SH-SY5Y (cell line): ENCODE results near the gene PLAAT2.

Experiments used
- GATA2 ChIP-seq: IDR thresholded peaks from 2 replicates; pipeline ENCODE4 v1.6.1; 2011; ENCODE audit warnings: mild to moderate bottlenecking, low read depth, low read length
- GATA3 ChIP-seq: IDR thresholded peaks from 2 replicates; pipeline ENCODE4 v1.6.1; 2011; ENCODE audit warnings: low read depth, mild to moderate bottlenecking, low read length, moderate library complexity

The PLAAT2 gene

GRCh38 chr11:63563201-63564055 is at the start of gene PLAAT2:
Gene PLAAT2 (minus strand): TSS chr11:63563379. CDS start chr11:63563324, 55 bp downstream.
- no peak for TF ChIP-seq GATA2
- no peak for TF ChIP-seq GATA3

GRCh38 chr11:63612181-63612580 is 49.0 kb upstream of the PLAAT2 start:
- no peak for TF ChIP-seq GATA3
- TF ChIP-seq GATA2: no peak

GRCh38 chr11:63611395-63611747 is 48.2 kb upstream of the PLAAT2 start:
- TF ChIP-seq GATA3 (no peak), GATA2 (no peak)

- TF ChIP-seq GATA2: no peak
- no peak for TF ChIP-seq GATA3
These were observed 47.6 kb upstream of the PLAAT2 start for GRCh38 chr11:63610604-63611394.

GRCh38 chr11:63609971-63610580 is 46.9 kb upstream of the PLAAT2 start:
- no peak for TF ChIP-seq GATA3
- no peak for TF ChIP-seq GATA2

- TF ChIP-seq GATA2 (no peak), GATA3 (no peak)
These were observed 46.4 kb upstream of the PLAAT2 start for GRCh38 chr11:63609536-63609935.

- TF ChIP-seq GATA2: no peak
- no peak for TF ChIP-seq GATA3
These were observed 45.5 kb upstream of the PLAAT2 start for GRCh38 chr11:63608353-63609345.

GRCh38 chr11:63603180-63603518 is 40.0 kb upstream of the PLAAT2 start:
- TF ChIP-seq GATA2 (no peak), GATA3 (no peak)

GRCh38 chr11:63599211-63600122 is 36.3 kb upstream of the PLAAT2 start:
- TF ChIP-seq GATA2 (no peak), GATA3 (no peak)

GRCh38 chr11:63598556-63598955 is 35.4 kb upstream of the PLAAT2 start:
- no peak for TF ChIP-seq GATA2

GRCh38 chr11:63595296-63595695 is 32.1 kb upstream of the PLAAT2 start:
- TF ChIP-seq GATA3 (no peak), GATA2 (no peak)

- TF ChIP-seq GATA2 (no peak), GATA3 (no peak)
These were observed 29.8 kb upstream of the PLAAT2 start for GRCh38 chr11:63592975-63593395.
